Measurements from ENCODE around the gene ADGRG1. TPM values are rescaled to one million over a fixed set of nuclear protein-coding genes. Genes with fewer than 3 reads are reported as not detected.
A peak's percentile ranks its signal among the peaks of the same experiment; 100 is the strongest.

Gene ADGRG1
- total and polyA plus RNA-seq, 2 experiments from 2014 or later = 0.21 TPM; not detected in 1

GRCh38 chr16:57672416-57672815 is 44.0 kb downstream of the ADGRG1 start:
- Histone ChIP-seq H3K4me1 (ENCODE audit: low read depth) (peaks cover 6% of the 10 kb centered on the region), H3K36me3 (no peaks in the 10 kb centered on the region), H3K4me3 (no peak overlapping the region), H3K27ac (no peak overlapping the region), H3K9me3 (ENCODE audit: low read depth) (no peaks in the 10 kb centered on the region), H3K27me3 (no peaks in the 10 kb centered on the region)
- DNase-seq (ENCODE audit: low read depth in 1 of 2, low spot score in 1 of 2) = no peak
- TF ChIP-seq, protein P1, sequence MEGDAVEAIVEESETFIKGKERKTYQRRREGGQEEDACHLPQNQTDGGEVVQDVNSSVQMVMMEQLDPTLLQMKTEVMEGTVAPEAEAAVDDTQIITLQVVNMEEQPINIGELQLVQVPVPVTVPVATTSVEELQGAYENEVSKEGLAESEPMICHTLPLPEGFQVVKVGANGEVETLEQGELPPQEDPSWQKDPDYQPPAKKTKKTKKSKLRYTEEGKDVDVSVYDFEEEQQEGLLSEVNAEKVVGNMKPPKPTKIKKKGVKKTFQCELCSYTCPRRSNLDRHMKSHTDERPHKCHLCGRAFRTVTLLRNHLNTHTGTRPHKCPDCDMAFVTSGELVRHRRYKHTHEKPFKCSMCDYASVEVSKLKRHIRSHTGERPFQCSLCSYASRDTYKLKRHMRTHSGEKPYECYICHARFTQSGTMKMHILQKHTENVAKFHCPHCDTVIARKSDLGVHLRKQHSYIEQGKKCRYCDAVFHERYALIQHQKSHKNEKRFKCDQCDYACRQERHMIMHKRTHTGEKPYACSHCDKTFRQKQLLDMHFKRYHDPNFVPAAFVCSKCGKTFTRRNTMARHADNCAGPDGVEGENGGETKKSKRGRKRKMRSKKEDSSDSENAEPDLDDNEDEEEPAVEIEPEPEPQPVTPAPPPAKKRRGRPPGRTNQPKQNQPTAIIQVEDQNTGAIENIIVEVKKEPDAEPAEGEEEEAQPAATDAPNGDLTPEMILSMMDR (IDR thresholded peaks at IDR 0.05; ENCODE audit: low read depth, low read length) = no peak

GRCh38 chr16:57672824-57673223 is 44.4 kb downstream of the ADGRG1 start:
- TF ChIP-seq, protein P1 (IDR thresholded peaks at IDR 0.05; ENCODE audit: low read depth, low read length) = no peak
- no peaks in the 10 kb centered on the region for H3K9me3 ChIP-seq (ENCODE audit: low read depth)
- H3K4me3 ChIP-seq = no peak overlapping the region
- H3K4me1 ChIP-seq (ENCODE audit: low read depth) = peaks cover 7% of the 10 kb centered on the region
- no peak for DNase-seq (ENCODE audit: low read depth in 1 of 2, low spot score in 1 of 2)
- H3K36me3 ChIP-seq = no peaks in the 10 kb centered on the region
- H3K27ac ChIP-seq = no peak overlapping the region
- H3K27me3 ChIP-seq = no peaks in the 10 kb centered on the region

DNA sequence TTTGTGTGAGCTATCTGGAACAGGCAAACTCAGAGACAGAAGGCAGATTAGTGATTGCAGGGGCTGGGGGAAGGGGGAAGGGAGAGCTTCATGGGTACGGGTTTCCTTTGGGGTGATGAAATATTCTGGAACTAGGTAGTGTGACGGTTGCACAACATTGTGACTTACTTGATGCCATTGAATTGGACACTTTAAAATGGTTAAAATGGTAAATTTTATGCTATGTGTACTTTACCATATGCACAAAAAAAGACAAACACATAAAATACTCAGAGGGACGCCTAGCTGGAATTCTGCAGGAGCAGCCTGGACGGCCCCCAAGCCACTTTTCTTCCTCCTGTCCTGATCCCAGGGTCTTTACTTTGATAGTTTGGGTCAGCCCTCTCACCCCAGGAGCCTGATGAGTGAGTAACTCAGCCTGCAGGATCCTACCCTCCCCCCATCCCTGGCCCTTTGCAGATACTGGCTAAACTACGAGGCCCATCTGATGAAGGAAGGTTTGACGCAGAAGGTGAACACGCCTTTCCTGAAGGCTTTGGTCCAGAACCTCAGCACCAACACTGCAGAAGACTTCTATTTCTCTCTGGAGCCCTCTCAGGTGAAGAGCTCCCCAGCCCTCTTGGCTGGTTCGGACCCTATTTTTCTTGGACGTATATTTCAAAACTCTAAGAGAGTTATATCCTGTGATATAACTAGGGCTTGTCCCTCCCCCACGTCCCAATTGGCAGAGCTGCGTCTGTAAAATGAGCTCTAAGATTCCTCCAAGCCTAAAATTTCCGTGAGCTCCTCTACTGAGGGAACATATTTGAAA is 47.5 kb downstream of the ADGRG1 start:
- Histone ChIP-seq H3K9me3 (ENCODE audit: low read depth) (no peaks in the 10 kb centered on the region), H3K4me3 (no peak overlapping the region), H3K27ac (no peak overlapping the region), H3K27me3 (no peaks in the 10 kb centered on the region), H3K4me1 (ENCODE audit: low read depth) (peaks cover 20% of the 10 kb centered on the region), H3K36me3 (no peaks in the 10 kb centered on the region)
- peak; percentile 35 to 50 for DNase-seq (ENCODE audit: low read depth in 1 of 2, low spot score in 1 of 2)
- TF ChIP-seq, protein P1 (IDR thresholded peaks at IDR 0.05; ENCODE audit: low read depth, low read length) = no peak

DNA sequence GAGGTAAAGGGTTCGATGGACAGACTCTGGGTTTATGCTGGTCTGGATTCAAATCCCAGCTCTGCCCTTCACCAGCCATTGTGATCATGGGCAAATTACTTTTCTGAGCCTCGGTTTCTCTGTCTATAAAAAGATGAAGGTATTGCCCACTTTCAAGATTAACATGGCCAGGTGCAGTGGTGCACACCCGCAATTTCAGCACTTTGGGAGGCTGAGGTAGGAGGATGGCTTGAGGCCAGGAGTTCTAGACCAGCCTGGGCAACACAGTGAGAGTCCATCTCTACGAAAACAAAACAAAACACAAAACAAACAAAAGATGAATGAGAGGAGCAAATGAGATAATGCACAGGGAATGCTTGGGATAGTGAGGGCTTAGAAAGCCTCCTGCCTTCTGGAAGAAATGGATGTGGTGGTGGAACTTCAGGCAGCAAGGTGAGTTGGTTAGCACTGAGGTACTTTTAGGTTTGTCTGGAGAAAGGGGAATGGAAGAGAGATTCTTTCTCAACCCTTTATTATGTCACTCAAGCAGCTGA is 48.2 kb downstream of the ADGRG1 start:
- Histone ChIP-seq H3K36me3 (no peaks in the 10 kb centered on the region), H3K27me3 (no peaks in the 10 kb centered on the region), H3K4me3 (no peak overlapping the region), H3K27ac (no peak overlapping the region), H3K4me1 (ENCODE audit: low read depth) (peaks cover 20% of the 10 kb centered on the region), H3K9me3 (ENCODE audit: low read depth) (no peaks in the 10 kb centered on the region)
- TF ChIP-seq, protein P1 (IDR thresholded peaks at IDR 0.05; ENCODE audit: low read depth, low read length) = no peak
- no peak for DNase-seq (ENCODE audit: low read depth in 1 of 2, low spot score in 1 of 2)

GRCh38 chr16:57677622-57678369 is 49.4 kb downstream of the ADGRG1 start:
- no peak overlapping the region for H3K4me3 ChIP-seq
- H3K27me3 ChIP-seq = no peaks in the 10 kb centered on the region
- H3K27ac ChIP-seq = peak overlapping the region; percentile 8
- no peak for DNase-seq (ENCODE audit: low read depth in 1 of 2, low spot score in 1 of 2)
- H3K9me3 ChIP-seq (ENCODE audit: low read depth) = no peaks in the 10 kb centered on the region
- TF ChIP-seq, protein P1 (IDR thresholded peaks at IDR 0.05; ENCODE audit: low read depth, low read length) = no peak
- H3K36me3 ChIP-seq = no peaks in the 10 kb centered on the region
- peaks cover 20% of the 10 kb centered on the region for H3K4me1 ChIP-seq (ENCODE audit: low read depth)
